Psoas muscle (tissue), 8 donors: ENCODE results near the gene CYP3A4. TPM values are rescaled to one million over a fixed set of nuclear protein-coding genes. Genes with fewer than 3 reads are reported as not detected.

ENCODE experiments used
- ATAC-seq, 4 donors: fragments of 200-7000 bp; cut with Tn5 transposase; one replicate each; pipeline ENCODE4 v1.9.1; 2020; ENCODE audit warnings: moderate library complexity in 3 of 4, mild to moderate bottlenecking in 2 of 4
- DNase-seq, 2 donors: peaks; one replicate each; pipeline ENCODE4 v3.0.0-alpha.2; 2020
- H3K27ac ChIP-seq: fragments of 200-600 bp; one replicate; pipeline ENCODE4 v1.8.0; 2022
- H3K27me3 ChIP-seq, 3 donors: fragments of 200-600 bp in 1 of 3; one replicate each; pipeline versions ENCODE4 v1.6.1 to v1.8.0; 2013 to 2022; ENCODE audit warnings: low read length in 2 of 3, mild to moderate bottlenecking in 2 of 3, moderate library complexity in 1 of 3; ENCODE audit not compliant: insufficient read depth in 3 of 3
- H3K36me3 ChIP-seq, 2 donors: fragments of 200-600 bp in 1 of 2; one replicate each; pipeline versions ENCODE4 v1.6.1 to v1.8.0; 2013 to 2022; ENCODE audit warnings: low read depth in 1 of 2, mild to moderate bottlenecking in 1 of 2, moderate library complexity in 1 of 2; ENCODE audit not compliant: insufficient read depth in 1 of 2
- H3K4me1 ChIP-seq: fragments of 200-600 bp; one replicate; pipeline ENCODE4 v1.8.0; 2022
- H3K4me3 ChIP-seq: fragments of 200-600 bp; one replicate; pipeline ENCODE4 v1.8.0; 2022; ENCODE audit warnings: mild to moderate bottlenecking
- H3K9me3 ChIP-seq: fragments of 200-600 bp; one replicate; pipeline ENCODE4 v1.8.0; 2022
- WGBS, 3 donors: extraction: QIAGEN DNeasy Blood & Tissue Kit; methylation state at CpG; one replicate each; pipeline versions ENCODE4 v1.1.6 to v1.1.7; 2013; 5-methylcytosine and 5-hydroxymethylcytosine counted together
- intact Hi-C, 2 donors: fragments of 100-400 bp; cut with DNase I; formaldehyde crosslinking; loops; one replicate each; pipeline versions ENCODE4 v1.11.0 to v1.14.2; 2022
- polyA plus RNA-seq, 3 donors: library from polyadenylated mRNA; stranded (reverse); fragments of 200-250 nt; gene quantifications; one replicate each; pipeline ENCODE4 v1.2.3, GENCODE V29; 2013
- total RNA-seq, 4 donors: library from RNA; stranded (reverse); fragmentation: NEBNext Ultra II Directional in 2 of 4; extraction: Animal tissue kit (Norgen Biotek cat#: 25700) in 2 of 4; gene quantifications; one replicate each; pipeline versions ENCODE4 v1.2.1 to v1.2.4, GENCODE V29; 2021 to 2023
- TF ChIP-seq, protein P1 (sequence below): fragments of 200-600 bp; IDR thresholded peaks from one replicate; pipeline ENCODE4 v1.8.0; 2022; ENCODE audit warnings: antibody characterized with exemption
- donor health status: healthy with polysubstance abuse.
- donor health status: DM: no; HTN: no; CAD: no; lungs with moderate emphysema.
- donor health status: Bipolar disorder and iron deficiency.
- donor health status: healthy.
- donor health status: DM: yes; HTN: yes; CAD: no.
- donor health status: DM: no; HTN: no; CAD: no.
- donor health status: DM: no; HTN: no; CAD: no.
- donor health status: DM: yes; HTN: yes; CAD: no.

CYP3A4 gene
- total and polyA plus RNA-seq, 7 donors, result 0.08 to 4.2 (median 0.30) TPM; not detected in 1

DNA sequence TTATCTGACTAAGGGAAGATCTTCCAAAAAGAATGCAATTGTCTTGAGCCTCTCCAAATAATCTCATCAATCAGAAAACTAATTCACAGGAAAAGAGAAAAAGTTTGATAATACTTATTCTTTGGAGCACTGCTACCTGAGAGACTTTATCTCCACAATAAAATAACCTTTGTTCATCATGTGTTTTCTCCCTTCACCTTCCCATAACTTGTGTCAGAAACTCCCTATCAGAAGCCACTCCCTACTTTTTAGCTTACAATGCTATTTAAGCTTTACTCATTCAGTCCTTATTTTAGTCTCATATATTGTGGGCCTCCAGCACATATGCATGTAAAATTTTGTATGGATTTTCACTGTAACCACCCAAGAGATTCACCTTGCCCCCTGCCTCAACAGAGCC lies 44.8 kb upstream of the CYP3A4 start:
- intact Hi-C loops, result no loop called here
- no peaks in the 10 kb centered on the region for H3K36me3 ChIP-seq
- TF ChIP-seq, protein P1, sequence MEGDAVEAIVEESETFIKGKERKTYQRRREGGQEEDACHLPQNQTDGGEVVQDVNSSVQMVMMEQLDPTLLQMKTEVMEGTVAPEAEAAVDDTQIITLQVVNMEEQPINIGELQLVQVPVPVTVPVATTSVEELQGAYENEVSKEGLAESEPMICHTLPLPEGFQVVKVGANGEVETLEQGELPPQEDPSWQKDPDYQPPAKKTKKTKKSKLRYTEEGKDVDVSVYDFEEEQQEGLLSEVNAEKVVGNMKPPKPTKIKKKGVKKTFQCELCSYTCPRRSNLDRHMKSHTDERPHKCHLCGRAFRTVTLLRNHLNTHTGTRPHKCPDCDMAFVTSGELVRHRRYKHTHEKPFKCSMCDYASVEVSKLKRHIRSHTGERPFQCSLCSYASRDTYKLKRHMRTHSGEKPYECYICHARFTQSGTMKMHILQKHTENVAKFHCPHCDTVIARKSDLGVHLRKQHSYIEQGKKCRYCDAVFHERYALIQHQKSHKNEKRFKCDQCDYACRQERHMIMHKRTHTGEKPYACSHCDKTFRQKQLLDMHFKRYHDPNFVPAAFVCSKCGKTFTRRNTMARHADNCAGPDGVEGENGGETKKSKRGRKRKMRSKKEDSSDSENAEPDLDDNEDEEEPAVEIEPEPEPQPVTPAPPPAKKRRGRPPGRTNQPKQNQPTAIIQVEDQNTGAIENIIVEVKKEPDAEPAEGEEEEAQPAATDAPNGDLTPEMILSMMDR, result no peak
- H3K9me3 ChIP-seq, result no peaks in the 10 kb centered on the region
- no peaks in the 10 kb centered on the region for H3K4me1 ChIP-seq
- ATAC-seq (no peak), DNase-seq (no peak)
- H3K4me3 ChIP-seq, result no peak overlapping the region
- H3K27ac ChIP-seq, result no peak overlapping the region
- no peaks in the 10 kb centered on the region for H3K27me3 ChIP-seq

DNA sequence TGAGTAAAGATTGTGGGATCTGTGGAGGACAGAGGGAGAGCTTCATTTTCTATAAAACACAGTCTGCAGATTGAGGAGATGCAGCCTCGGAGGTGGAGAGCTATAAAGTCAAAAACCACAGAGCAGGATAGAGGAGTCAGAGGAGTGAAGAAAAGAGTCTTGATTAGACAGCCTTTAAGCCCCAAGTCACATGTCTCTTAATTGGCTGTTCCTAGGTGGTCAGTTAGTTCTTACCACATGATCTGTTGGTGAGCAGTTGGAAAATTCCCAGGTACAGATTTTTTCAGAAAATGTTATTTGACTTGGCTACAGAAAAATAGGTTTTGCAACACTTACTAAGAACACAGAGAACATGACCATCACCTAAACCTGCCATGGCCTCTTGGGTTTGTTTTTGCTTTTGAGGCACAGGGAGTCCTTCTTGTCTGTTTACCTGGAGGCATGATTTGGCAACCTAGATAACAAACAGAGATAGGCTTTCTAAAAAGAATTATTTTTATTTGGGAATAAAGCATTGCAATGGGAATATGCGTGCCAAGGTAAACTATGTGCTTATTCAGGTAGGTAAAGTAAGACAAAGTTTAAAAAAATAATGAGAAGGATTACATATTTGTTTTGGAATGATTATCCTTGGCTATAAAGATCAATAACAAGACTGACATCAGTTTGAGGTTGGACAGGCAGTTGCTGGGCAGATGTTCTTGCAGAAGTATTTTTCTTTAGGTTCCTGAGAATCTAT lies 43.2 kb upstream of the CYP3A4 start:
- no peaks in the 10 kb centered on the region for H3K36me3 ChIP-seq
- WGBS, 3 donors, result 84 to 89% (median 87%) methylated on average over 2 of the region's 2 CpGs
- no peaks in the 10 kb centered on the region for H3K4me1 ChIP-seq
- DNase-seq (no peak), ATAC-seq (no peak)
- intact Hi-C loops, result no loop called here
- H3K27me3 ChIP-seq, result no peaks in the 10 kb centered on the region
- TF ChIP-seq, protein P1, result no peak
- H3K9me3 ChIP-seq, result no peaks in the 10 kb centered on the region
- no peak overlapping the region for H3K27ac ChIP-seq
- no peak overlapping the region for H3K4me3 ChIP-seq

DNA sequence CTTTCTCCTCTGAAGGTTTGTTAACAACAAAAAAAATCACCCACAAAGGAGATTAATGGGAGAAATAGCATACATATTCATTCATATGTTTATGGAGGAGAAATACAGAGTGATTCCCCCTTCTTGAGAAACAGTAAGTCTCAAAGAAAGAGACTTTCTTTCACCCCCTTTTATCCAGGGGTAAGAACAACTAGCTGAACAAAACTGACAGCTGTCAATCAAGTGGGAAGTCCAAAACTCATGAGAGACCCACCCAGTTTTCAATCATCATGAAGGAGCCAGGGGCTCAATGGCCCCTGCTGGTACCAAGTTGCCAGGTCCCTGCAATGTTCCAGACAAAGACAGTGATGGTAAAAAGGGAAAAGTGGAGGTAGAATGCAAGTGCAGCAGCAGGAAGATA lies 41.9 kb upstream of the CYP3A4 start:
- intact Hi-C loops, result no loop called here
- TF ChIP-seq, protein P1, result no peak
- Histone ChIP-seq H3K4me3 (no peak overlapping the region), H3K27me3 (no peaks in the 10 kb centered on the region), H3K9me3 (no peaks in the 10 kb centered on the region), H3K36me3 (no peaks in the 10 kb centered on the region), H3K27ac (no peak overlapping the region), H3K4me1 (no peaks in the 10 kb centered on the region)
- DNase-seq (no peak), ATAC-seq (no peak)

DNA sequence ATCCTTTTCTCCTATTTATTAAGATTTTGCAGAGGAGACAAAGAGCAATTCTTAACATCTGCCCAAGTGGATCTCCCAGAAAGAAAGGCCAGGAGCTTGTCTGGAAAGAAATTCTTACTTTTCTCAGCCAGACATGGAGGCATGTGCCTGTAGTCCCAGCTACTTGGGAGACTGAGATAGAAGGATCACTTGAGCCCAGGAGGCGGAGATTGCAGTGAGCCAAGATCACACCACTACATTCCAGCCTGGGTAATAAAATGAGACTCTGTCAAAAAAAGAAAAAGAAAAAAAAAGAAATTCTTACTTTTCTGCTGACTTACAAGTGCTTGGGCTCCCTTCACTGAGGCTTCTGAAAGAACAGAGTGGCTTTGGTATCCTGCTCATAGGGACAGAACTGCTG lies 41.5 kb upstream of the CYP3A4 start:
- no peaks in the 10 kb centered on the region for H3K36me3 ChIP-seq
- ATAC-seq, result no peak

More for the DNA sequence above, 41.5 kb upstream of the CYP3A4 start:
- no peaks in the 10 kb centered on the region for H3K27me3 ChIP-seq
- intact Hi-C loops, result no loop called here
- no peak overlapping the region for H3K27ac ChIP-seq
- WGBS, 3 donors, result 77 to 90% (median 85%) methylated on average over 1 of the region's 1 CpG
- no peak for DNase-seq
- TF ChIP-seq, protein P1, result no peak
- H3K9me3 ChIP-seq, result no peaks in the 10 kb centered on the region
- H3K4me1 ChIP-seq, result no peaks in the 10 kb centered on the region
- H3K4me3 ChIP-seq, result no peak overlapping the region
